GM12892 (cell line): ENCODE results near the gene GSK3B.

ENCODE experiments used
- POLR2A ChIP-seq: IDR thresholded peaks from 2 replicates; pipeline ENCODE4 v1.6.1; 2011; ENCODE audit warnings: low read depth, low read length, control low read depth
- POLR2AphosphoS5 ChIP-seq: IDR thresholded peaks from 2 replicates; pipeline ENCODE4 v1.6.1; 2011; ENCODE audit warnings: low read depth, low read length, control low read depth
- TAF1 ChIP-seq: IDR thresholded peaks from 2 replicates; pipeline ENCODE4 v1.6.1; 2011; ENCODE audit warnings: low read depth, mild to moderate bottlenecking, control low read depth, low read length, borderline replicate concordance

- TF ChIP-seq POLR2A = no peak
- no peak for TF ChIP-seq POLR2AphosphoS5
- TF ChIP-seq TAF1 = no peak
These were observed 29.6 kb downstream of the GSK3B start for GRCh38 chr3:120064641-120065040.
